Pancreas (tissue), 10 donors: ENCODE data around the gene FAM163B. TPM values are rescaled to one million over a fixed set of nuclear protein-coding genes. Genes with fewer than 3 reads are reported as not detected.
A peak's percentile ranks its signal among the peaks of the same experiment; 100 is the strongest.

Experiments used
- ATAC-seq, 4 donors: fragments of 200-7000 bp; cut with Tn5 transposase; one replicate each; pipeline versions ENCODE4 v1.8.0 to v1.9.1; 2020; ENCODE audit warnings: mild to moderate bottlenecking in 4 of 4, moderate library complexity in 4 of 4
- DNase-seq, 6 donors: peaks; one replicate each; pipeline ENCODE4 v3.0.0-alpha.2; 2020
- FAIRE-seq: peaks from 2 replicates; lab custom pipeline; 2012; peaks lifted over from hg19 to GRCh38; lab: Jason Lieb, UNC
- H3K27ac ChIP-seq, 4 donors: fragments of 200-600 bp; sonication (generic); 1 replicate in 3 of 4; 2 replicates in 1 of 4; pipeline versions ENCODE4 v1.5.0 to v1.8.0; 2020
- H3K27me3 ChIP-seq, 4 donors: fragments of 200-600 bp; one replicate each; pipeline ENCODE4 v1.8.0; 2021
- H3K36me3 ChIP-seq, 3 donors: fragments of 200-600 bp; sonication (generic) in 1 of 3; one replicate each; pipeline versions ENCODE4 v1.5.0 to v1.8.0; 2020 to 2021
- H3K4me1 ChIP-seq, 3 donors: fragments of 200-600 bp; one replicate each; pipeline ENCODE4 v1.8.0; 2021
- H3K4me3 ChIP-seq, 4 donors: fragments of 200-600 bp; sonication (generic) in 2 of 4; one replicate each; pipeline versions ENCODE4 v1.5.0 to v1.8.0; 2020 to 2021
- H3K9me3 ChIP-seq, 4 donors: fragments of 200-600 bp; one replicate each; pipeline ENCODE4 v1.8.0; 2021
- WGBS, 2 donors: extraction: QIAGEN DNeasy Blood & Tissue Kit; methylation state at CpG; one replicate each; pipeline ENCODE4 v1.1.7; 2013; 5-methylcytosine and 5-hydroxymethylcytosine counted together
- intact Hi-C, 3 donors: fragments of 100-400 bp; cut with DNase I; formaldehyde crosslinking; loops; one replicate each; pipeline versions ENCODE4 v1.11.1 to v1.14.2; 2022
- polyA plus RNA-seq, 2 donors: library from polyadenylated mRNA; stranded (reverse); fragments of 200-250 nt; gene quantifications; one replicate each; pipeline ENCODE4 v1.2.3, GENCODE V29; 2013
- total RNA-seq, 6 donors: library from RNA; stranded (reverse); fragmentation: NEBNext Ultra II Directional in 4 of 6; extraction: Animal tissue kit (Norgen Biotek cat#: 25700) in 4 of 6; gene quantifications; one replicate each; pipeline versions ENCODE4 v1.2.1 to v1.2.4, GENCODE V29; 2021 to 2023
- TF ChIP-seq, protein P1 (sequence below), 4 donors: fragments of 200-600 bp; sonication (generic) in 3 of 4; IDR thresholded peaks; one replicate each; pipeline versions ENCODE4 v1.5.0 to v1.8.0; 2021; ENCODE audit warnings: antibody characterized with exemption in 4 of 4
- donor health status: healthy with polysubstance abuse.
- donor health status: DM: no; HTN: no; CAD: no; lungs with moderate emphysema.
- donor health status: DM: no; HTN: no; CAD: no.
- donor health status: control.
- donor health status: control.
- donor health status: Bipolar disorder and iron deficiency.
- donor health status: DM: yes; HTN: yes; CAD: no.
- donor health status: DM: no; HTN: no; CAD: no.
- donor health status: DM: no; HTN: no; CAD: no.
- donor health status: DM: yes; HTN: yes; CAD: no.

The FAM163B gene
- total and polyA plus RNA-seq, 8 donors = not detected

DNA sequence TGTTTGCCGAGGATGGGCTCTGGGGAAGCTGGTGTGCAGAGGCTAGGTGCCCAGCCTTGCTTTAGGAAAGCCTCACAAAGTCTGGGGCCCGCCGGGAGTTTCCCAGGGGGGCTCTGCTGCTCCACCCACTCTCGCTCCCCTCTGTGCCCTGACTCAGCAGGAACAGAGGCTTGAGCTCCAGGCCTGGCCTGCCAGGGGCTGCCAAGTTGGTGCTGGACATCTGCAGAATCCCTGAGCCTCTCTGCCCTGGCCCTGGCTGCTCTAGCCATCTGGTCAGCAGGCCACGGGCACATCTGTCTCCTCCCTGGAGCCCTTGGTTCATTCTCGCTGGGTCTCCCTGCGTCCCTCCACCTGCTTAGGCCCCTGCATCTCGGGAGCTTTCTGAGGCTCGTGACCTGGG, 75.3 kb downstream of the FAM163B start:
- TF ChIP-seq, protein P1, sequence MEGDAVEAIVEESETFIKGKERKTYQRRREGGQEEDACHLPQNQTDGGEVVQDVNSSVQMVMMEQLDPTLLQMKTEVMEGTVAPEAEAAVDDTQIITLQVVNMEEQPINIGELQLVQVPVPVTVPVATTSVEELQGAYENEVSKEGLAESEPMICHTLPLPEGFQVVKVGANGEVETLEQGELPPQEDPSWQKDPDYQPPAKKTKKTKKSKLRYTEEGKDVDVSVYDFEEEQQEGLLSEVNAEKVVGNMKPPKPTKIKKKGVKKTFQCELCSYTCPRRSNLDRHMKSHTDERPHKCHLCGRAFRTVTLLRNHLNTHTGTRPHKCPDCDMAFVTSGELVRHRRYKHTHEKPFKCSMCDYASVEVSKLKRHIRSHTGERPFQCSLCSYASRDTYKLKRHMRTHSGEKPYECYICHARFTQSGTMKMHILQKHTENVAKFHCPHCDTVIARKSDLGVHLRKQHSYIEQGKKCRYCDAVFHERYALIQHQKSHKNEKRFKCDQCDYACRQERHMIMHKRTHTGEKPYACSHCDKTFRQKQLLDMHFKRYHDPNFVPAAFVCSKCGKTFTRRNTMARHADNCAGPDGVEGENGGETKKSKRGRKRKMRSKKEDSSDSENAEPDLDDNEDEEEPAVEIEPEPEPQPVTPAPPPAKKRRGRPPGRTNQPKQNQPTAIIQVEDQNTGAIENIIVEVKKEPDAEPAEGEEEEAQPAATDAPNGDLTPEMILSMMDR (IDR thresholded peaks at IDR 0.05) = no peak
- DNase-seq (no peak), ATAC-seq (peak in 3 of 4 donors; percentile 10 to 12 (median 11)), FAIRE-seq (no peak)
- no peaks in the 10 kb centered on the region for H3K4me1 ChIP-seq
- H3K27ac ChIP-seq = peak overlapping the region in 1 of 4 donors; percentile 6
- no peaks in the 10 kb centered on the region for H3K9me3 ChIP-seq
- no peaks in the 10 kb centered on the region for H3K36me3 ChIP-seq
- peak overlapping the region in 1 of 4 donors; percentile 42 for H3K4me3 ChIP-seq
- whole genome bisulfite sequencing, 2 donors = 75 to 77% methylated on average over 9 of the region's 9 CpGs
- H3K27me3 ChIP-seq = no peaks in the 10 kb centered on the region
- intact Hi-C loops = loop anchor here in 1 of 3 donors (10.0 kb wide), 1 partner anchor 461 kb away; the partner anchor contains the start of gene VAV2

GRCh38 chr9:133532937-133533668, 76.1 kb downstream of the FAM163B start:
- Histone ChIP-seq H3K27ac (no peak overlapping the region), H3K36me3 (no peaks in the 10 kb centered on the region), H3K4me1 (no peaks in the 10 kb centered on the region), H3K27me3 (no peaks in the 10 kb centered on the region), H3K4me3 (no peak overlapping the region), H3K9me3 (no peaks in the 10 kb centered on the region)
- intact Hi-C loops = loop anchor here in 1 of 3 donors (10.0 kb wide), 1 partner anchor 462 kb away; the partner anchor contains the start of gene VAV2
- TF ChIP-seq, protein P1 (IDR thresholded peaks at IDR 0.05) = peak in 1 of 4 donors; percentile 8
- FAIRE-seq = no peak
- 65 to 66% methylated on average over 20 of the region's 20 CpGs for WGBS, 2 donors
- DNase-seq = peak in 5 of 6 donors; percentile 65 to 83 (median 69)
- ATAC-seq = peak; percentile 38 to 81 (median 66)

- no peak overlapping the region for H3K27ac ChIP-seq
- DNase-seq (no peak), FAIRE-seq (no peak), ATAC-seq (no peak)
- H3K9me3 ChIP-seq = no peaks in the 10 kb centered on the region
- intact Hi-C loops = loop anchor here in 1 of 3 donors (10.0 kb wide), 1 partner anchor 464 kb away; the partner anchor contains the start of gene VAV2
- no peaks in the 10 kb centered on the region for H3K27me3 ChIP-seq
- WGBS, 2 donors = 67 to 68% methylated on average over 9 of the region's 9 CpGs
- H3K4me3 ChIP-seq = no peak overlapping the region
- H3K4me1 ChIP-seq = no peaks in the 10 kb centered on the region
- TF ChIP-seq, protein P1 (IDR thresholded peaks at IDR 0.05) = no peak
- H3K36me3 ChIP-seq = no peaks in the 10 kb centered on the region
Measured at GRCh38 chr9:133531293-133531692, 77.9 kb downstream of the FAM163B start.

DNA sequence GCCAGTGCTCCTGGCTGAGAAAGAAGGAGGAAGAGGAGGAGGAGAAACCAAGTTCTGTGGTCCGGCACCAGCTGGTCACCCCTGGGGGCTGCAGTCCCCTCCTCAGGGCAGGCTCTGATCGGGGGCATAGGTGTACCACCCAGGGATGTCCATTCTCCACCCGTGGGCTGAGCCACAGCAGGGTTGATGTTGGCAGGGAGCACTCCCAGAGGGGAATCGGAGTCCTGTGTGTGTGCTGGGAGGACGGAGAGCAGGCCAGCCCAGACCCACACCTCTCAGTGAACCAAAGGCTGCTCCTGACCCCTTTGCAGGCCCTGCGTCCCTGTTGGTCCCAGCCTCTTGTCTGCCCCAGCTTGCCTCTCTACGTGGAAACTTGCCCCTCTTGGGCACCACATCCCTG, 79.3 kb downstream of the FAM163B start:
- 81 to 85% methylated on average over 7 of the region's 7 CpGs for WGBS, 2 donors
- DNase-seq = no peak
- no peaks in the 10 kb centered on the region for H3K4me1 ChIP-seq
- FAIRE-seq = no peak
- H3K36me3 ChIP-seq = no peaks in the 10 kb centered on the region
- intact Hi-C loops = loop anchor here in 1 of 3 donors (10.0 kb wide), 1 partner anchor 465 kb away; the partner anchor contains the start of gene VAV2
- TF ChIP-seq, protein P1 (IDR thresholded peaks at IDR 0.05) = no peak
- H3K9me3 ChIP-seq = no peaks in the 10 kb centered on the region
- H3K27me3 ChIP-seq = no peaks in the 10 kb centered on the region
- no peak overlapping the region for H3K4me3 ChIP-seq
- no peak overlapping the region for H3K27ac ChIP-seq
- ATAC-seq = no peak

DNA sequence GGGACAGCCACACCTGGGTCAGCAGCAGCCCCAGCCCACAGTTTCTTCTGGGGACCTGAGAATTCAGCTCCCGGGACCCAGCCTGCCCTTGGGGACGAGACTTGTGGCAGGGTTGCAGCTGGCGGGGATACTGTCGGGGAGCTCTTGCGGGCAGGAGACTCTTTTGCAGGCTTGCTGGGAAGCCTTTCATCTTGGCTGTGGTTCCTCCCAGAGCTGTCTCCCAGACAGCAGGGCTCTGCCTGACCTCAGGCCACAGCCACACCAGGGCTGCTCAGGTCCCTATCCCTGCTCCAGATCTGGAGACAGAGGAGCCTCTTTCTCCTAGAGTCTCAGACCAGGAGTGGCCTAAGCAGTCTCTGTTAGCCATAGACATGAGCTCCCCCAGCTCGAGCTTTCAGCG, 79.7 kb downstream of the FAM163B start:
- Histone ChIP-seq H3K4me1 (no peaks in the 10 kb centered on the region), H3K27me3 (no peaks in the 10 kb centered on the region), H3K36me3 (no peaks in the 10 kb centered on the region), H3K27ac (no peak overlapping the region), H3K9me3 (no peaks in the 10 kb centered on the region), H3K4me3 (no peak overlapping the region)
- no peak for FAIRE-seq
- intact Hi-C loops = no loop called here
- no peak for DNase-seq
- no peak for ATAC-seq
- TF ChIP-seq, protein P1 (IDR thresholded peaks at IDR 0.05) = no peak
- 84 to 88% methylated on average over 7 of the region's 7 CpGs for WGBS, 2 donors
